Neuronal stem cell (in vitro differentiated cells): ENCODE measurements around the gene SPOCK1.

Source experiments
- DNase-seq: peaks from one replicate; pipeline ENCODE4 v3.0.0-alpha.2; 2013; ENCODE audit warnings: low spot score
- H2AFZ ChIP-seq: one replicate; pipeline ENCODE4 v1.6.1; 2013; ENCODE audit warnings: mild to moderate bottlenecking, low read length, inconsistent platforms
- H2AK5ac ChIP-seq: 2 replicates; pipeline ENCODE4 v1.6.1; 2013; ENCODE audit warnings: low read depth, mild to moderate bottlenecking, inconsistent platforms, low read length, moderate library complexity, mixed read lengths
- H2BK120ac ChIP-seq: 2 replicates; pipeline ENCODE4 v1.6.1; 2013; ENCODE audit warnings: low read depth, mild to moderate bottlenecking, inconsistent platforms, low read length, moderate library complexity, mixed read lengths
- H2BK12ac ChIP-seq: one replicate; pipeline ENCODE4 v1.6.1; 2013; ENCODE audit warnings: low read length, inconsistent platforms
- H2BK15ac ChIP-seq: 2 replicates; pipeline ENCODE4 v1.6.1; 2013; ENCODE audit warnings: mild to moderate bottlenecking, low read length, inconsistent platforms, mixed read lengths
- H2BK5ac ChIP-seq: one replicate; pipeline ENCODE4 v1.6.1; 2013; ENCODE audit warnings: inconsistent platforms, mild to moderate bottlenecking, low read length, moderate library complexity
- H3K14ac ChIP-seq: one replicate; pipeline ENCODE4 v1.6.1; 2013; ENCODE audit warnings: low read length, inconsistent platforms
- H3K18ac ChIP-seq: 2 replicates; pipeline ENCODE4 v1.6.1; 2013; ENCODE audit warnings: low read length, inconsistent platforms
- H3K23ac ChIP-seq: 2 replicates; pipeline ENCODE4 v1.6.1; 2013; ENCODE audit warnings: low read depth, mild to moderate bottlenecking, mixed read lengths, low read length, inconsistent platforms; ENCODE audit not compliant: poor library complexity
- H3K27ac ChIP-seq: replicated peaks from 3 replicates; pipeline ENCODE4 v1.5.1; 2013; ENCODE audit warnings: low read length, inconsistent platforms
- H3K27me3 ChIP-seq, 3 experiments: 2 replicates each; pipeline ENCODE4 v1.6.1; 2013; ENCODE audit warnings: low read length in 3 of 3, mild to moderate bottlenecking in 2 of 3, inconsistent platforms in 1 of 3, low read depth in 1 of 3, mixed read lengths in 1 of 3, moderate library complexity in 1 of 3; ENCODE audit not compliant: control insufficient read depth in 3 of 3, insufficient read depth in 3 of 3
- H3K36me3 ChIP-seq, 2 donors: replicated peaks in 1 of 2; 2 replicates each; pipeline ENCODE4 v1.6.1; 2013; ENCODE audit warnings: low read length in 2 of 2; ENCODE audit not compliant: control insufficient read depth in 2 of 2, insufficient read depth in 2 of 2
- H3K4ac ChIP-seq: 2 replicates; pipeline ENCODE4 v1.6.1; 2013; ENCODE audit warnings: inconsistent platforms, mild to moderate bottlenecking, low read length, moderate library complexity
- H3K4me1 ChIP-seq, 2 donors: 1 replicate in 1 of 2; 2 replicates in 1 of 2; pipeline ENCODE4 v1.6.1; 2013; ENCODE audit warnings: low read length in 2 of 2, low read depth in 1 of 2; ENCODE audit not compliant: control insufficient read depth in 2 of 2, insufficient read depth in 1 of 2
- H3K4me2 ChIP-seq: one replicate; pipeline ENCODE4 v1.6.1; 2013; ENCODE audit warnings: mild to moderate bottlenecking, low read length, inconsistent platforms; ENCODE audit not compliant: insufficient read depth, poor library complexity, severe bottlenecking
- H3K4me3 ChIP-seq, 2 donors: 2 replicates each; pipeline ENCODE4 v1.5.1; 2013; ENCODE audit warnings: low read length in 2 of 2, mild to moderate bottlenecking in 2 of 2, inconsistent platforms in 1 of 2, moderate library complexity in 1 of 2
- H3K79me1 ChIP-seq: one replicate; pipeline ENCODE4 v1.6.1; 2013; ENCODE audit warnings: low read depth, mild to moderate bottlenecking, inconsistent platforms, low read length, moderate library complexity
- H3K9ac ChIP-seq: one replicate; pipeline ENCODE4 v1.6.1; 2013; ENCODE audit warnings: mild to moderate bottlenecking, low read depth, low read length, inconsistent platforms; ENCODE audit not compliant: poor library complexity
- H3K9me3 ChIP-seq, 2 donors: replicated peaks in 1 of 2; 2 replicates each; pipeline versions ENCODE3 to v1.6.1; 2013; ENCODE audit warnings: low read length in 2 of 2, mild to moderate bottlenecking in 2 of 2, inconsistent platforms in 1 of 2, low read depth in 1 of 2, mixed read lengths in 1 of 2, moderate library complexity in 1 of 2; ENCODE audit not compliant: control insufficient read depth in 2 of 2, insufficient read depth in 1 of 2
- H4K8ac ChIP-seq: one replicate; pipeline ENCODE4 v1.6.1; 2013; ENCODE audit warnings: low read depth, mild to moderate bottlenecking, inconsistent platforms, low read length, moderate library complexity
- H4K91ac ChIP-seq: one replicate; pipeline ENCODE4 v1.6.1; 2013; ENCODE audit warnings: low read length, low read depth, mild to moderate bottlenecking, inconsistent platforms; ENCODE audit not compliant: poor library complexity
- WGBS, 2 donors: extraction: QIAGEN DNeasy Blood & Tissue Kit; methylation state at CpG; one replicate each; pipeline ENCODE4 v1.1.7; 2013; ENCODE audit warnings: missing lambda C conversion rate in 2 of 2, mixed read lengths in 1 of 2; ENCODE audit not compliant: insufficient read length in 2 of 2, insufficient replicate concordance in 1 of 2; ENCODE audit errors: extremely low coverage in 2 of 2; 5-methylcytosine and 5-hydroxymethylcytosine counted together

SPOCK1 gene

GRCh38 chr5:137118629-137119028 lies 380.5 kb downstream of the SPOCK1 start:
- no peaks in the 10 kb centered on the region for H3K79me1 ChIP-seq
- H2BK12ac ChIP-seq: no peak overlapping the region
- no peaks in the 10 kb centered on the region for H3K9me3 ChIP-seq
- no peaks in the 10 kb centered on the region for H3K4me1 ChIP-seq
- no peak overlapping the region for H3K9ac ChIP-seq
- no peak overlapping the region for H2BK120ac ChIP-seq
- H3K18ac ChIP-seq: no peak overlapping the region
- no peak overlapping the region for H2BK15ac ChIP-seq
- no CpG with 5 or more reads among the region's 5 CpGs for WGBS, 2 donors
- H3K36me3 ChIP-seq: no peaks in the 10 kb centered on the region
- H3K27me3 ChIP-seq: no peaks in the 10 kb centered on the region
- no peak overlapping the region for H3K4me2 ChIP-seq
- H2AK5ac ChIP-seq: no peak overlapping the region
- no peak overlapping the region for H3K4me3 ChIP-seq
- no peak overlapping the region for H3K14ac ChIP-seq
- H2AFZ ChIP-seq: no peak overlapping the region
- no peak overlapping the region for H4K8ac ChIP-seq
- H4K91ac ChIP-seq: no peak overlapping the region
- no peak overlapping the region for H3K4ac ChIP-seq
- no peak overlapping the region for H2BK5ac ChIP-seq
- H3K27ac ChIP-seq: no peak overlapping the region
- DNase-seq: no peak
- H3K23ac ChIP-seq: no peak overlapping the region

DNA sequence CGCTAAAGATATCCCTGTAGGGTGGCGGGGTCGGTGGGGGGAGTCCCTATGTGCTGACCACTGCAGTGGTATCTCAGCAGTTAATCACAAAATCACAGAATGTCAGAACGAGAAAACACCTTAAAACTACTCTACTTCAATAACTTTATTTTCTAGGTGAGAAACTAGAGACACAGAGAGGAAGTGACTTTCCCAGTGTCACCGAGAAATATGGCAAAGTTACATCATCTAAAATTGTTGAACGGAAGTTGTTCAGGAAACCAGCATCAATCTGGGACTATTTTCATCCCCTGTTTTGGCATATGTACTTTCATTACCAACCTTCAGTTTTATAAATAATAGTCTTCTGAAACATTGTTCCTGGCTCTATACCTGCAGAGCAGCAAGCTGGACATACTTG lies 384.0 kb downstream of the SPOCK1 start:
- no peak for DNase-seq
- Histone ChIP-seq H3K4ac (no peak overlapping the region), H3K4me2 (no peak overlapping the region), H3K9ac (no peak overlapping the region), H3K14ac (no peak overlapping the region), H4K8ac (no peak overlapping the region), H2BK12ac (no peak overlapping the region), H3K79me1 (no peaks in the 10 kb centered on the region), H3K4me3 (no peak overlapping the region), H3K27ac (no peak overlapping the region), H2AK5ac (no peak overlapping the region), H3K18ac (no peak overlapping the region), H2BK120ac (no peak overlapping the region), H4K91ac (no peak overlapping the region), H2BK5ac (no peak overlapping the region), H3K4me1 (no peaks in the 10 kb centered on the region), H3K27me3 (no peaks in the 10 kb centered on the region), H2BK15ac (no peak overlapping the region), H3K36me3 (no peaks in the 10 kb centered on the region), H2AFZ (no peak overlapping the region), H3K23ac (no peak overlapping the region), H3K9me3 (no peaks in the 10 kb centered on the region)
- WGBS, 2 donors: no CpG with 5 or more reads among the region's 6 CpGs

GRCh38 chr5:137114529-137114928 lies 384.6 kb downstream of the SPOCK1 start:
- no peak overlapping the region for H3K27ac ChIP-seq
- no CpG with 5 or more reads among the region's 2 CpGs for WGBS, 2 donors
- peaks cover 0 to 2% of the 10 kb centered on the region in 2 donors for H3K4me1 ChIP-seq
- H2BK12ac ChIP-seq: no peak overlapping the region
- no peaks in the 10 kb centered on the region for H3K9me3 ChIP-seq
- no peaks in the 10 kb centered on the region for H3K36me3 ChIP-seq
- H3K23ac ChIP-seq: no peak overlapping the region
- H2AK5ac ChIP-seq: no peak overlapping the region
- no peak overlapping the region for H4K91ac ChIP-seq
- no peak overlapping the region for H2BK15ac ChIP-seq
- H3K27me3 ChIP-seq: no peaks in the 10 kb centered on the region
- no peak overlapping the region for H3K9ac ChIP-seq
- DNase-seq: no peak
- no peak overlapping the region for H4K8ac ChIP-seq
- H2BK5ac ChIP-seq: no peak overlapping the region
- no peaks in the 10 kb centered on the region for H3K79me1 ChIP-seq
- H3K4ac ChIP-seq: no peak overlapping the region
- H3K4me2 ChIP-seq: no peak overlapping the region
- no peak overlapping the region for H3K4me3 ChIP-seq
- no peak overlapping the region for H3K18ac ChIP-seq
- no peak overlapping the region for H2AFZ ChIP-seq
- no peak overlapping the region for H2BK120ac ChIP-seq
- H3K14ac ChIP-seq: no peak overlapping the region

- DNase-seq: no peak
- H4K8ac ChIP-seq: no peak overlapping the region
- no peak overlapping the region for H4K91ac ChIP-seq
- H3K36me3 ChIP-seq: no peaks in the 10 kb centered on the region
- no peak overlapping the region for H2AFZ ChIP-seq
- no peak overlapping the region for H2BK12ac ChIP-seq
- H3K4me3 ChIP-seq: no peak overlapping the region
- H3K23ac ChIP-seq: no peak overlapping the region
- no CpG with 5 or more reads among the region's 3 CpGs for WGBS, 2 donors
- no peak overlapping the region for H3K9ac ChIP-seq
- H3K4me2 ChIP-seq: no peak overlapping the region
- no peak overlapping the region for H3K4ac ChIP-seq
- no peak overlapping the region for H3K18ac ChIP-seq
- H3K4me1 ChIP-seq: peaks cover 0 to 4% of the 10 kb centered on the region in 2 donors
- H2AK5ac ChIP-seq: no peak overlapping the region
- H3K27ac ChIP-seq: no peak overlapping the region
- no peaks in the 10 kb centered on the region for H3K9me3 ChIP-seq
- H2BK5ac ChIP-seq: no peak overlapping the region
- H2BK15ac ChIP-seq: no peak overlapping the region
- H3K14ac ChIP-seq: no peak overlapping the region
- H3K79me1 ChIP-seq: no peaks in the 10 kb centered on the region
- H2BK120ac ChIP-seq: no peak overlapping the region
- H3K27me3 ChIP-seq: no peaks in the 10 kb centered on the region
Observed at GRCh38 chr5:137113939-137114338, 385.2 kb downstream of the SPOCK1 start.
